GM21381 (cell line): ENCODE measurements around the gene GAL3ST3.
A peak's percentile ranks its signal among the peaks of the same experiment; 100 is the strongest.
"Not testable (repeated sequence)": the region's sequence is repeated elsewhere in the genome, so short reads cannot be mapped to it uniquely, and the experiment has no call there.

Experiments
- ATAC-seq: cut with Tn5 transposase; IDR thresholded peaks from one replicate; pipeline ENCODE4 v1.9.1; 2021; ENCODE audit warnings: mild to moderate bottlenecking, moderate library complexity; ENCODE audit not compliant: unreplicated experiment

Gene GAL3ST3, protein sequence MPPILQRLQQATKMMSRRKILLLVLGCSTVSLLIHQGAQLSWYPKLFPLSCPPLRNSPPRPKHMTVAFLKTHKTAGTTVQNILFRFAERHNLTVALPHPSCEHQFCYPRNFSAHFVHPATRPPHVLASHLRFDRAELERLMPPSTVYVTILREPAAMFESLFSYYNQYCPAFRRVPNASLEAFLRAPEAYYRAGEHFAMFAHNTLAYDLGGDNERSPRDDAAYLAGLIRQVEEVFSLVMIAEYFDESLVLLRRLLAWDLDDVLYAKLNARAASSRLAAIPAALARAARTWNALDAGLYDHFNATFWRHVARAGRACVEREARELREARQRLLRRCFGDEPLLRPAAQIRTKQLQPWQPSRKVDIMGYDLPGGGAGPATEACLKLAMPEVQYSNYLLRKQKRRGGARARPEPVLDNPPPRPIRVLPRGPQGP

DNA sequence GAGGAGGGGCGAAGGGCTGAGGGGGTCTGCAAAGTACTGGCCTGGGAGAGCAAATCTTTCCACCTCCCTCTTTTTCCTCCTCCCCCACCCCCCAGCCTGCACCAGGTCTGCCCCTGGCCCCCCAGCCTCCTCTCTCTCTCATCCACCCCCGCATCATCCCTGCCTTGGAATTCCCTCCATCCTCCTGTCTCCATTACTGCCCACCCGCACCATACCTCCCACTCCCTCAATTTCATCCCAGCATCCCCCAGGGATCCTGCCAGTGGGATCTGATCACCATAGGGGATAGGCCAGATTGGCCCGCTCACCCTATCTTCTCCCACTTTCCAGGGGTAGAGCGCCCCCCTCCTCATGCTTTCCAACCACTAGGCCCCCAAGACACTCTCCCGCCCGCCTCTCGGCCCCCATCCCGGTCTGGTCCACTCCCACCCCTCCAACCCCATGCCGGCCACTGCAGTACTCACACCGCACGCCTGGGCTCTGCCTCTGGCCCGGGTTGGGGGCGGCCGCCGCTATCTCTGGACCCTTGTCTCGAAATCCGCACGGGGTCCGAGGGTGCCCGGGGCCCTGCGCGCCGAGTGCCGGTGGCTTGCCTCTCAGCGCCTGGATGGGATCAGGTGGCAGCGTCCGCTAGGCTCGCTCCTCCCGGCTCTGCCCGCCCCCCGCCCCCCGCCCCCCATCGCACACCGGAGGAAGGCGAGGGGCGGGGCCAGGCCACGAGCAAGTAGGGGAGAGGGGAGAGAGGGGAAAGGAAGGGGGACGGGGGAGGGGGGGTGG, at the start of gene GAL3ST3:
TSS of gene GAL3ST3 (minus strand) at position 615 of the 777 bp plus-strand sequence. CDS start 3,746 bp downstream, outside the sequence.
- no peak for ATAC-seq

DNA sequence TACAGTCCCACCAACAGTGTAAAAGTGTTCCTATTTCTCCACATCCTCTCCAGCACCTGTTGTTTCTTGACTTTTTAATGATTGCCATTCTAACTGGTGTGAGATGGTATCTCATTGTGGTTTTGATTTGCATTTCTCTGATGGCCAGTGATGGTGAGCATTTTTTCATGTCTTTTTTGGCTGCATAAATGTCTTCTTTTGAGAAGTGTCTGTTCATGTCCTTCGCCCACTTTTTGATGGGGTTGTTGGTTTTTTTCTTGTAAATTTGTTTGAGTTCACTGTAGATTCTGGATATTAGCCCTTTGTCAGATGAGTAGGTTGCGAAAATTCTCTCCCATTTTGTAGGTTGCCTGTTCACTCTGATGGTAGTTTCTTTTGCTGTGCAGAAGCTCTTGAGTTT, 43.2 kb upstream of the GAL3ST3 start:
- ATAC-seq: not testable (repeated sequence)

- ATAC-seq: no peak
Measured at GRCh38 chr11:66090288-66090687, 41.3 kb upstream of the GAL3ST3 start.

DNA sequence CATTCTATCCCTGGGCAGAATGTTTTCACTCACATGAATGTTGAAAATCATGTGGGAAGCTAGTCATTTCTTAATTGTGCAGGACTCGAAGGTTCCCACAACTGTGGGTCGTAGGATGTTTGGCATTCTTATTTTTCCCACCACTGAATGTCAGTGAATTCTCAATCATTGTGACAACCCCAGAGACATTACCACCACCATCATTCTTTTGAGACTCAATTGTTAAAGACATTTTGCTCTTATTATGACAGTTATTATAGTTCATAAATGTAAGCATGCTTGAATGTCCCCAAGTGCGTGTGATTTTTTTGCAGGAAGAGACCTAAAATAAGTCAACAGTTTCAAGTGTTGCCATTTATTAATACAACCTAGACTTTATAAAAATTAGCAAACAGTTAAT, 40.1 kb upstream of the GAL3ST3 start:
- ATAC-seq: no peak

GRCh38 chr11:66087148-66087908, 38.4 kb upstream of the GAL3ST3 start:
- ATAC-seq: no peak

- no peak for ATAC-seq
Measured at GRCh38 chr11:66084821-66085475, 36.0 kb upstream of the GAL3ST3 start.

DNA sequence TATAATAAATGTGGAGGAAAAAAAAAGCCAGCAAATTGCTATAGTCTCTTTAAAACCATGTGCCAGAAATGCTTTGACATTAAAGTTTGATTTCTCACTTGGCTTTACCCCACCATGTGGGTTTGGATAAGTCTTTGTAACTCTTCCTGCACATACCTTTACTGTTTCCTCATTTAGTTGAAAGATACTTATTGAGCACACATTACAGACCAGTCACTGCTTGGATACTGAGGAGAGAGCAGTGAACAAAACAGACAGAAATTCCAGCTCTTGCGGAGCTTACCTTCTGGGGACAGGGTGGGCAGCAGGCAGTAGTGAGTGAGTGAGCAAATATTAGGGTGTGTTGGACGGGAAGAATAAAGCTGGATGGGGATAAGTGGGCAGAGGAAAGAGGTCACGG, 34.8 kb upstream of the GAL3ST3 start:
- no peak for ATAC-seq

DNA sequence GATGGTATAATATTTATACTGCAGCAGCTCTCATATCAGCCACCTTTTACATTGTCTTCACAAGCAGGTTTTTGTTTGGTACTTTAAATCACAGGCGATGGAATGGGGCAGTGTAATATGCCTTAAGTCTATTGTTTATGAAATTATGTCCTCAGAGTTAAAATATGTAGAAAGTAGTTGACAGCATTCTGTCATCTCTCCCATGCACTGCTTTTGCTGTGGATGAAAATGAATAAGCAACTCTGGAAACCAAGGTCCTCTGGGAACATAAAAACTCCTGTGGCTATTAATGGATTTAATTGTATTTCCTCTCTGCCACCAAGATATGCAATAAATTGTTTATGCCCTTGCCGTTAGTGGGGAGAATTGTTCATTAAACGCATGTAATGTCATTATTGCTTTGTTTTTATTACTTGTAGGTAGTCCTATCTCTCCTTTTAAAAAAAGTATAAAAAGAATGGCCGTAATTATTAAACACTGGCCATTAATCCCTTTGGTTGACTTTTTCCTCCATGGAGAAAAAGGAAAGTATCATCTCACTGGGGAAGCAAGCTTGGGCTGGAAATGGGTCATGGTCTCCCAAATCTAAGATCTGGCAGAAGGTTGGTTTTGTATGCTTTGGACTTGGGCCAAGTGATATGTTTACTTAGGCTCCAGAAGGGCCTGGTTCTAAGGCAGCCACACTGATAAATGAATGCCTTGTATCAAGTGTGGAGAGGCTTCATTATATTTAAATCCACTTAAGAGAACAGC, 34.2 kb upstream of the GAL3ST3 start:
- no peak for ATAC-seq

DNA sequence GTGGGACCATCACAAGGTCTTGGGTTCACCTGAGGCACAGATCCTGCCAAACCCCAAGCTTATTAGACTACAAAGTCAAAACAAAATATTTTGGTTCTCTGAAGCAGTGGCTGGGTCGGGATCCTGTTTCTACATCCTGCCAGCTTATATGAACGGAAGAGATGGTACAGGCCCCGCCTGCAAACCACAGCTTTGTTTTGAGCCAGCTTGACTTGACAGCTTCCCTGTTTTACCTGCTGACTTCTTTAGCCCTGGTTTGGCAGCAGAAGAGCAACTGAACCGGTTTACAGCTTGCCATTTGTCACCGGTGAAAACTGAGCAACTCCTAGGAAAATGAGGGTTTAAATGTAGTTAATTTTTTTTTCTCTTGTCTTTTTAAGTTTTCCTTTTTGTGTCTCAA, 32.5 kb upstream of the GAL3ST3 start:
- peak; percentile 61 for ATAC-seq

GRCh38 chr11:66080055-66080817, 31.3 kb upstream of the GAL3ST3 start:
- no peak for ATAC-seq

- not testable (repeated sequence) for ATAC-seq
Measured at GRCh38 chr11:66078949-66079348, 30.0 kb upstream of the GAL3ST3 start.

- ATAC-seq: no peak
Measured at GRCh38 chr11:66077927-66078326, 29.0 kb upstream of the GAL3ST3 start.

DNA sequence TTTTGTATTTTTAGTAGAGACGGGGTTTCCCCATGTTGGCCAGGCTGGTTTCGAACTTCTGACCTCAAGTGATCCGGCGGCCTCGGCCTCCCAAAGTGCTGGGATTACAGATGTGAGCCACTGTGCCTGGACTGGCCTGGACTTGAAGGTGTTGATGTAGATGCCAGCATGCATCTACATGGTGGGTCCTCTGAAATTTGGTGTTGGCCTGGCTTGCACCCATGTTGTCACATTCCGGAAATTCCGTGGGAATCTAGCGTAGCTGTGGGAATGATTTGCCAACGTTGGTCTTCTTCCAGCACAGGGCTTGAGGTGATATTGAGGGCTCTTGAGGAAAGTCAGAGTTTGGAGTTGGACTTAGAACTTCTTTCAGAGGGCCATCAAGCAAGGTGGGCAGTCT, 27.6 kb upstream of the GAL3ST3 start:
- no peak for ATAC-seq

- no peak for ATAC-seq
Measured at GRCh38 chr11:66075273-66075672, 26.3 kb upstream of the GAL3ST3 start.

GRCh38 chr11:66073669-66074068, 24.7 kb upstream of the GAL3ST3 start:
- ATAC-seq: no peak

DNA sequence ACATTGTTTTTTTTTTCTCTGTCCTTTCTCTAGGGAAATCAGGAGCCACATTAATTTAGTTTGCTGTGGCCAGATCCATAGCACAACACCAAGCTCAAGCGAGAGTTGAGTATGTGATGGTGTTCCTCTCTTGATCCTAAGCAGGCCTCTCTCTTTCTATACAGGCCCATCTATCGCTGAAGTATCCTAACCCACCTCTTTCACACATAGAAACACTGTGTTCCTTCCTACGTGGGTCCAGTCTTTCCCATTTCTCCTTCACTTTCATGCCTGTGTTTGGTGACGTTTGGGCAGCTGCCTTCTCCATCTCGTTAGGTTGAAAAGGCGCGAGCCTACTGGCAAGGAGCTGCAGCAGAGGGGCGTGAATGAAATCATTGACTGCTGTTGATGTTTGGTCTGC, 23.6 kb upstream of the GAL3ST3 start:
- no peak for ATAC-seq

GRCh38 chr11:66072081-66072480, 23.1 kb upstream of the GAL3ST3 start:
- no peak for ATAC-seq

- no peak for ATAC-seq
Measured at GRCh38 chr11:66071381-66071801, 22.4 kb upstream of the GAL3ST3 start.
